HepG2 (cell line): ENCODE data around the gene PPP4R2. TPM values are rescaled to one million over a fixed set of nuclear protein-coding genes. Genes with fewer than 3 reads are reported as not detected.
A peak's percentile ranks its signal among the peaks of the same experiment; 100 is the strongest.

ENCODE experiments used
- ATAC-seq: fragments of 200-7000 bp; cut with Tn5 transposase; 3 replicates; pipeline ENCODE4 v1.9.1; 2020; ENCODE audit warnings: mild to moderate bottlenecking, moderate library complexity
- BruUV-seq: library from RNA; stranded (reverse); fragments of 400-500 nt; replicated peaks from 2 replicates; lab custom pipeline; 2021; lab: Mats Ljungman, UMichigan
- CTCF ChIA-PET: fragments of 300-600 bp; formaldehyde crosslinking; extraction: SDS; loops from one replicate; lab custom pipeline; 2021; ENCODE audit warnings: low total read pairs, inconsistent platforms, low intra/inter-chr PET ratio; lab: Yijun Ruan, JAX
- POLR2A ChIA-PET: fragments of 350-600 bp; sonication (Branson Sonifier 250); formaldehyde crosslinking; loops from one replicate; lab custom pipeline; 2020; ENCODE audit warnings: antibody characterized with exemption, inconsistent platforms; lab: Yijun Ruan, JAX
- DNase-seq: peaks from one replicate; pipeline ENCODE4 v3.0.0-alpha.2; 2015; ENCODE audit warnings: low spot score
- FAIRE-seq: peaks from 3 replicates; lab custom pipeline; 2011; peaks lifted over from hg19 to GRCh38; lab: Jason Lieb, UNC
- H2AFZ ChIP-seq: one replicate; pipeline ENCODE4 v1.6.1; 2011; ENCODE audit warnings: low read length, inconsistent platforms
- H3K27ac ChIP-seq: fragments of 300-600 bp; 3 replicates; pipeline ENCODE4 v1.8.0; 2011; ENCODE audit warnings: mixed run types, mild to moderate bottlenecking, mixed read lengths, low read length, inconsistent platforms; ENCODE audit not compliant: insufficient read depth; ENCODE audit errors: extremely low read length
- H3K27me3 ChIP-seq, 2 experiments: fragments of 200-600 bp in 1 of 2; 2 replicates in 1 of 2; 3 replicates in 1 of 2; pipeline versions ENCODE4 v1.6.0 to v1.8.0; 2011; ENCODE audit warnings: low read length in 2 of 2, mild to moderate bottlenecking in 2 of 2, moderate library complexity in 2 of 2, inconsistent platforms in 1 of 2; ENCODE audit not compliant: insufficient read depth in 2 of 2, control insufficient read depth in 1 of 2
- H3K36me3 ChIP-seq, 2 experiments: fragments of 200-600 bp in 1 of 2; replicated peaks in 1 of 2; 2 replicates in 1 of 2; 3 replicates in 1 of 2; pipeline versions ENCODE4 v1.5.1 to v1.8.0; 2011; ENCODE audit warnings: low read length in 2 of 2, inconsistent platforms in 1 of 2; ENCODE audit not compliant: insufficient read depth in 2 of 2, control insufficient read depth in 1 of 2
- H3K4me1 ChIP-seq: 2 replicates; pipeline ENCODE4 v1.5.1; 2012; ENCODE audit warnings: low read length, inconsistent platforms; ENCODE audit not compliant: insufficient read depth
- H3K4me2 ChIP-seq: 2 replicates; pipeline ENCODE4 v1.6.0; 2011; ENCODE audit warnings: low read depth, low read length, inconsistent platforms
- H3K4me3 ChIP-seq, 3 experiments: fragments of 200-600 bp in 1 of 3; sonication (generic), shearing (Covaris generic) in 1 of 3; replicated peaks in 1 of 3; 2 replicates each; pipeline ENCODE4 v1.5.1; 2011 to 2016; ENCODE audit warnings: low read length in 3 of 3, inconsistent platforms in 2 of 3, low read depth in 2 of 3, mild to moderate bottlenecking in 2 of 3, control low read depth in 1 of 3, mixed read lengths in 1 of 3; ENCODE audit not compliant: insufficient read depth in 1 of 3
- H3K79me2 ChIP-seq: one replicate; pipeline ENCODE4 v1.6.1; 2011; ENCODE audit warnings: low read length, inconsistent platforms; ENCODE audit not compliant: insufficient read depth
- H3K9ac ChIP-seq: 2 replicates; pipeline ENCODE4 v1.6.0; 2011; ENCODE audit warnings: mild to moderate bottlenecking, low read depth, low read length, inconsistent platforms; ENCODE audit not compliant: insufficient read depth
- H3K9me3 ChIP-seq: 2 replicates; pipeline ENCODE4 v1.5.1; 2012; ENCODE audit warnings: mild to moderate bottlenecking, low read length
- H4K20me1 ChIP-seq: 2 replicates; pipeline ENCODE4 v1.6.0; 2011; ENCODE audit warnings: inconsistent platforms, mild to moderate bottlenecking, low read length, moderate library complexity; ENCODE audit not compliant: insufficient read depth
- ARID3A ChIP-seq: IDR thresholded peaks from 2 replicates; pipeline ENCODE4 v1.6.1; 2012; ENCODE audit warnings: low read depth, low read length, improper control_type of control experiment
- ASH2L ChIP-seq: fragments of 300-600, 200-600 bp; sonication (generic); IDR thresholded peaks from 2 replicates; pipeline ENCODE4 v1.7.0; 2017; ENCODE audit warnings: low read depth, mild to moderate bottlenecking, moderate library complexity, mixed read lengths, low read length; ENCODE audit not compliant: insufficient read length
- CC2D1A ChIP-seq: sonication (generic); formaldehyde crosslinking; IDR thresholded peaks from 2 replicates; pipeline ENCODE4 v1.8.1; 2023; ENCODE audit warnings: mild to moderate bottlenecking, missing genetic modification reagents
- EP300 ChIP-seq, 3 experiments: sonication (generic) in 1 of 3; formaldehyde crosslinking in 1 of 3; IDR thresholded peaks; 2 replicates each; pipeline versions ENCODE4 v1.5.1 to v1.6.1; 2011 to 2020; ENCODE audit warnings: low read depth in 2 of 3, low read length in 2 of 3, borderline replicate concordance in 1 of 3, improper control_type of control experiment in 1 of 3, mild to moderate bottlenecking in 1 of 3, missing genetic modification reagents in 1 of 3, moderate library complexity in 1 of 3
- FOXJ3 ChIP-seq: sonication (generic); formaldehyde crosslinking; IDR thresholded peaks from 2 replicates; pipeline ENCODE4 v1.4.0; 2020; ENCODE audit warnings: missing genetic modification reagents, mild to moderate bottlenecking, borderline replicate concordance
- FOXK1 ChIP-seq: sonication (generic); formaldehyde crosslinking; IDR thresholded peaks from 2 replicates; pipeline ENCODE4 v1.4.0; 2020; ENCODE audit warnings: low read depth, missing genetic modification reagents, borderline replicate concordance
- HNRNPLL ChIP-seq: fragments of 200-400 bp; formaldehyde crosslinking; IDR thresholded peaks from 2 replicates; pipeline ENCODE4 v1.6.1; 2017; ENCODE audit warnings: mild to moderate bottlenecking, low read depth, low read length; ENCODE audit not compliant: poor library complexity, severe bottlenecking
- MXI1 ChIP-seq: IDR thresholded peaks from 3 replicates; pipeline ENCODE4 v1.6.1; 2012; ENCODE audit warnings: low read depth, low read length, inconsistent platforms, borderline replicate concordance
- NCOA2 ChIP-seq: sonication (generic); formaldehyde crosslinking; IDR thresholded peaks from 2 replicates; pipeline ENCODE4 v1.8.0; 2022; ENCODE audit warnings: inconsistent platforms
- SOX6 ChIP-seq, 2 experiments: fragments of 450-650 bp in 1 of 2; sonication (generic) in 1 of 2; formaldehyde crosslinking in 1 of 2; IDR thresholded peaks; 2 replicates each; pipeline versions ENCODE4 v1.4.0 to v1.6.1; 2017 to 2020; ENCODE audit warnings: antibody characterized with exemption in 1 of 2, mild to moderate bottlenecking in 1 of 2, missing genetic modification reagents in 1 of 2
- TBP ChIP-seq: sonication (generic); formaldehyde crosslinking; IDR thresholded peaks from 2 replicates; pipeline ENCODE4 v1.5.0; 2020; ENCODE audit warnings: missing genetic modification reagents
- TBX3 ChIP-seq: fragments of 450-650 bp; IDR thresholded peaks from 2 replicates; pipeline ENCODE4 v1.6.1; 2017; ENCODE audit warnings: antibody characterized with exemption, mild to moderate bottlenecking, inconsistent platforms, borderline replicate concordance
- ZFY ChIP-seq: sonication (generic); formaldehyde crosslinking; IDR thresholded peaks from 2 replicates; pipeline ENCODE4 v1.4.0; 2020; ENCODE audit warnings: missing genetic modification reagents
- ZNF317 ChIP-seq: sonication (generic); formaldehyde crosslinking; IDR thresholded peaks from 2 replicates; pipeline ENCODE4 v1.5.0; 2020; ENCODE audit warnings: mild to moderate bottlenecking, missing genetic modification reagents
- ZNF614 ChIP-seq: IDR thresholded peaks from 2 replicates; pipeline ENCODE4 v1.6.1; 2018; ENCODE audit warnings: missing biosample characterization, missing genetic modification reagents, inconsistent platforms, borderline replicate concordance
- ZNF775 ChIP-seq: sonication (generic); formaldehyde crosslinking; IDR thresholded peaks from 2 replicates; pipeline ENCODE4 v1.4.0; 2020; ENCODE audit warnings: missing genetic modification reagents, mild to moderate bottlenecking, moderate library complexity, borderline replicate concordance
- WGBS: methylation state at CpG from one replicate; pipeline ENCODE4 v1.1.6; 2017; ENCODE audit warnings: low lambda C conversion rate; 5-methylcytosine and 5-hydroxymethylcytosine counted together
- in situ Hi-C: cut with HindIII; loops from 2 replicates; pipeline ENCODE4 v1.10.0; 2017; ENCODE audit warnings: low pct_unique_long_range_greater_than_20kb; ENCODE audit not compliant: extremely low pct_ligation_motif_present
- intact Hi-C: fragments of 100-400 bp; cut with micrococcal nuclease; formaldehyde crosslinking; loops from one replicate; pipeline ENCODE4 v1.10.0; 2022; ENCODE audit not compliant: unreplicated experiment
- polyA plus RNA-seq, 8 experiments: library from polyadenylated mRNA; depleted of rRNA in 3 of 8; stranded (reverse) in 7 of 8; unstranded in 1 of 8; fragments of >200 nt; fragmentation: Illumina TruSeq in 4 of 8; extraction: Trizol in 4 of 8; gene quantifications; 2 replicates each; pipeline versions ENCODE4 v1.2.1 to v1.2.3, GENCODE V29; 2011 to 2016; ENCODE audit warnings: low read depth in 4 of 8, missing spikeins in 1 of 8, mixed read lengths in 1 of 8; ENCODE audit not compliant: insufficient read depth in 1 of 8
- total RNA-seq, 5 experiments: library from RNA; depleted of rRNA; stranded (reverse); fragments of >200 nt; fragmentation: Illumina TruSeq; extraction: Trizol; gene quantifications; 2 replicates each; pipeline ENCODE4 v1.2.3, GENCODE V29; 2016; ENCODE audit warnings: low read depth in 1 of 5
- TF ChIP-seq, protein P1 (sequence below): IDR thresholded peaks from 2 replicates; pipeline ENCODE4 v1.4.0; 2020; ENCODE audit warnings: mild to moderate bottlenecking, missing genetic modification reagents

PPP4R2 gene
- total and polyA plus RNA-seq, 2 of the 13 experiments (the other 11 are each of a cell fraction or from before 2014, with no cell fraction given): 22.3 to 161 TPM

- intact Hi-C loops (no loop called here), in situ Hi-C loops (no loop called here)
- 41% methylated on average over 7 of the region's 7 CpGs for WGBS
- Histone ChIP-seq H3K79me2 (no peaks in the 10 kb centered on the region), H3K4me3 (no peak overlapping the region), H3K27ac (peak overlapping the region; percentile 79), H3K36me3 (no peaks in the 10 kb centered on the region), H3K4me1 (peaks cover 89% of the 10 kb centered on the region), H2AFZ (no peak overlapping the region), H4K20me1 (no peaks in the 10 kb centered on the region), H3K4me2 (0 out of 2 replicates have a peak overlapping the region, but pooled peaks have one; percentile 21), H3K9ac (peak overlapping the region; percentile 53), H3K9me3 (no peaks in the 10 kb centered on the region), H3K27me3 (no peaks in the 10 kb centered on the region)
- peak; percentile 86 for DNase-seq
- no peak for FAIRE-seq
- BruUV-seq: no TSS peak
- ATAC-seq: peak; percentile 62
- POLR2A ChIA-PET: interaction anchor here (1.0 to 1.1 kb wide), 4 partner anchors 8 to 41 kb away, joined by 3 to 6 read pairs (median 4); no protein-coding TSS in a partner anchor
- CTCF ChIA-PET: no interaction called here
- TF ChIP-seq HNRNPLL (no peak), MXI1 (peak; percentile 31; the same call in 1 of the 3 replicates), ZNF775 (0 out of 2 replicates have a peak, but pooled peaks have one; percentile 43), FOXK1 (CRISPR knock-in tag) (peak; percentile 8; the same call in 1 of the 2 replicates), ZNF614 (CRISPR knock-in tag) (0 out of 2 replicates have a peak, but pooled peaks have one; percentile 41), CC2D1A (CRISPR knock-in tag) (no peak), ZNF317 (peak; percentile 26; the same call in 1 of the 2 replicates), SOX6 (IDR thresholded peaks at IDR 0.05) (no peak), SOX6 (CRISPR knock-in tag; IDR thresholded peaks at IDR 0.05) (0 out of 2 replicates have a peak, but pooled peaks have one; percentile 8), TBP (CRISPR knock-in tag) (no peak), ZFY (CRISPR knock-in tag) (0 out of 2 replicates have a peak, but pooled peaks have one; percentile 14), NCOA2 (CRISPR knock-in tag) (no peak), EP300 (IDR thresholded peaks at IDR 0.05; ENCODE audit: low read depth in 2 of 2, low read length in 2 of 2) (peak in 1 of 2 experiments; percentile 46; a peak in 2 of 4 replicates), EP300 (CRISPR knock-in tag; IDR thresholded peaks at IDR 0.05; ENCODE audit: borderline replicate concordance) (no peak), FOXJ3 (no peak), TBX3 (peak; percentile 36; the same call in 1 of the 2 replicates), ARID3A (peak; percentile 51; the same call in 1 of the 2 replicates), ASH2L (peak; percentile 52)
- TF ChIP-seq, protein P1, sequence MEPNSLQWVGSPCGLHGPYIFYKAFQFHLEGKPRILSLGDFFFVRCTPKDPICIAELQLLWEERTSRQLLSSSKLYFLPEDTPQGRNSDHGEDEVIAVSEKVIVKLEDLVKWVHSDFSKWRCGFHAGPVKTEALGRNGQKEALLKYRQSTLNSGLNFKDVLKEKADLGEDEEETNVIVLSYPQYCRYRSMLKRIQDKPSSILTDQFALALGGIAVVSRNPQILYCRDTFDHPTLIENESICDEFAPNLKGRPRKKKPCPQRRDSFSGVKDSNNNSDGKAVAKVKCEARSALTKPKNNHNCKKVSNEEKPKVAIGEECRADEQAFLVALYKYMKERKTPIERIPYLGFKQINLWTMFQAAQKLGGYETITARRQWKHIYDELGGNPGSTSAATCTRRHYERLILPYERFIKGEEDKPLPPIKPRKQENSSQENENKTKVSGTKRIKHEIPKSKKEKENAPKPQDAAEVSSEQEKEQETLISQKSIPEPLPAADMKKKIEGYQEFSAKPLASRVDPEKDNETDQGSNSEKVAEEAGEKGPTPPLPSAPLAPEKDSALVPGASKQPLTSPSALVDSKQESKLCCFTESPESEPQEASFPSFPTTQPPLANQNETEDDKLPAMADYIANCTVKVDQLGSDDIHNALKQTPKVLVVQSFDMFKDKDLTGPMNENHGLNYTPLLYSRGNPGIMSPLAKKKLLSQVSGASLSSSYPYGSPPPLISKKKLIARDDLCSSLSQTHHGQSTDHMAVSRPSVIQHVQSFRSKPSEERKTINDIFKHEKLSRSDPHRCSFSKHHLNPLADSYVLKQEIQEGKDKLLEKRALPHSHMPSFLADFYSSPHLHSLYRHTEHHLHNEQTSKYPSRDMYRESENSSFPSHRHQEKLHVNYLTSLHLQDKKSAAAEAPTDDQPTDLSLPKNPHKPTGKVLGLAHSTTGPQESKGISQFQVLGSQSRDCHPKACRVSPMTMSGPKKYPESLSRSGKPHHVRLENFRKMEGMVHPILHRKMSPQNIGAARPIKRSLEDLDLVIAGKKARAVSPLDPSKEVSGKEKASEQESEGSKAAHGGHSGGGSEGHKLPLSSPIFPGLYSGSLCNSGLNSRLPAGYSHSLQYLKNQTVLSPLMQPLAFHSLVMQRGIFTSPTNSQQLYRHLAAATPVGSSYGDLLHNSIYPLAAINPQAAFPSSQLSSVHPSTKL (CRISPR knock-in tag): peak; percentile 43
Observed at GRCh38 chr3:72960812-72961518, 35.6 kb upstream of the PPP4R2 start.
